ENCODE measurements around the gene ACSF2.

GRCh38 chr17:50421308-50422051 is 4.5 kb upstream of the ACSF2 start:
- TF ChIP-seq CTCF (IDR thresholded peaks at IDR 0.05; ENCODE audit: insufficient read depth, low read length, poor library complexity, severe bottlenecking) (no peak), EZH2phosphoT487 (conservative IDR thresholded peaks at IDR 0.05; ENCODE audit: low read length) (no peak)

Measured in SU-DHL-6 (cell line).